Measurements from ENCODE around the gene XPNPEP2.
A peak's percentile ranks its signal among the peaks of the same experiment; 100 is the strongest.

Gene XPNPEP2

GRCh38 chrX:129731228-129731627 is 7.6 kb upstream of the XPNPEP2 start:
- Mint-ChIP-seq H3K9me3 (peaks cover 7% of the 10 kb centered on the region), H3K27me3 (ENCODE audit: low read depth) (no peaks in the 10 kb centered on the region), H3K36me3 (ENCODE audit: low read depth) (no peaks in the 10 kb centered on the region), H3K4me3 (no peak overlapping the region), H3K4me1 (no peaks in the 10 kb centered on the region), H3K27ac (no peak overlapping the region)
- no peak for TF ChIP-seq CTCF (IDR thresholded peaks at IDR 0.05; ENCODE audit: unreplicated experiment in 3 of 3)

- peaks cover 7% of the 10 kb centered on the region for H3K9me3 Mint-ChIP-seq
- H3K4me1 Mint-ChIP-seq, result no peaks in the 10 kb centered on the region
- H3K27ac Mint-ChIP-seq, result no peak overlapping the region
- no peaks in the 10 kb centered on the region for H3K27me3 Mint-ChIP-seq (ENCODE audit: low read depth)
- no peak for TF ChIP-seq CTCF (IDR thresholded peaks at IDR 0.05; ENCODE audit: unreplicated experiment in 3 of 3)
- H3K36me3 Mint-ChIP-seq (ENCODE audit: low read depth), result no peaks in the 10 kb centered on the region
- no peak overlapping the region for H3K4me3 Mint-ChIP-seq
These were observed 5.9 kb upstream of the XPNPEP2 start for GRCh38 chrX:129732857-129733256.

GRCh38 chrX:129733335-129733734 is 5.4 kb upstream of the XPNPEP2 start:
- no peaks in the 10 kb centered on the region for H3K27me3 Mint-ChIP-seq (ENCODE audit: low read depth)

GRCh38 chrX:129736491-129736890 is 2.3 kb upstream of the XPNPEP2 start:
- Mint-ChIP-seq H3K4me3 (no peak overlapping the region), H3K27me3 (ENCODE audit: low read depth) (no peaks in the 10 kb centered on the region), H3K36me3 (ENCODE audit: low read depth) (no peaks in the 10 kb centered on the region), H3K4me1 (peaks cover 27% of the 10 kb centered on the region), H3K9me3 (peaks cover 5% of the 10 kb centered on the region), H3K27ac (peak overlapping the region; percentile 43 to 90 (median 88))
- TF ChIP-seq CTCF (IDR thresholded peaks at IDR 0.05; ENCODE audit: unreplicated experiment in 3 of 3), result no peak

More at GRCh38 chrX:129733335-129733734, 5.4 kb upstream of the XPNPEP2 start:
- Mint-ChIP-seq H3K9me3 (peaks cover 7% of the 10 kb centered on the region), H3K36me3 (ENCODE audit: low read depth) (no peaks in the 10 kb centered on the region), H3K4me3 (no peak overlapping the region), H3K4me1 (peaks cover 5% of the 10 kb centered on the region), H3K27ac (no peak overlapping the region)
- TF ChIP-seq CTCF (IDR thresholded peaks at IDR 0.05; ENCODE audit: unreplicated experiment in 3 of 3), result no peak

- peaks cover 5% of the 10 kb centered on the region for H3K9me3 Mint-ChIP-seq
- H3K27me3 Mint-ChIP-seq (ENCODE audit: low read depth), result no peaks in the 10 kb centered on the region
- H3K36me3 Mint-ChIP-seq (ENCODE audit: low read depth), result no peaks in the 10 kb centered on the region
- no peak for TF ChIP-seq CTCF (IDR thresholded peaks at IDR 0.05; ENCODE audit: unreplicated experiment in 3 of 3)
- H3K27ac Mint-ChIP-seq, result peak overlapping the region; percentile 93 to 99 (median 99)
- peaks cover 35% of the 10 kb centered on the region for H3K4me1 Mint-ChIP-seq
- no peak overlapping the region for H3K4me3 Mint-ChIP-seq
These were observed 863 bp upstream of the XPNPEP2 start for GRCh38 chrX:129737916-129738315.

- no peaks in the 10 kb centered on the region for H3K36me3 Mint-ChIP-seq (ENCODE audit: low read depth)
- H3K4me1 Mint-ChIP-seq, result peaks cover 42% of the 10 kb centered on the region
- peak overlapping the region; percentile 46 to 78 (median 70) for H3K4me3 Mint-ChIP-seq
- H3K27ac Mint-ChIP-seq, result peak overlapping the region; percentile 93 to 99 (median 99)
- TF ChIP-seq CTCF (IDR thresholded peaks at IDR 0.05; ENCODE audit: unreplicated experiment in 3 of 3), result no peak
- peaks cover 3% of the 10 kb centered on the region for H3K9me3 Mint-ChIP-seq
- H3K27me3 Mint-ChIP-seq (ENCODE audit: low read depth), result no peaks in the 10 kb centered on the region
These were observed 799 bp downstream of the XPNPEP2 start for GRCh38 chrX:129739578-129739977.
